Fibroblast of skin of right quadriceps (primary cell): ENCODE results near the gene TREH.

Experiments used
- DNase-seq: peaks from one replicate; pipeline ENCODE4 v3.0.0-alpha.2; 2013

TREH gene

DNA sequence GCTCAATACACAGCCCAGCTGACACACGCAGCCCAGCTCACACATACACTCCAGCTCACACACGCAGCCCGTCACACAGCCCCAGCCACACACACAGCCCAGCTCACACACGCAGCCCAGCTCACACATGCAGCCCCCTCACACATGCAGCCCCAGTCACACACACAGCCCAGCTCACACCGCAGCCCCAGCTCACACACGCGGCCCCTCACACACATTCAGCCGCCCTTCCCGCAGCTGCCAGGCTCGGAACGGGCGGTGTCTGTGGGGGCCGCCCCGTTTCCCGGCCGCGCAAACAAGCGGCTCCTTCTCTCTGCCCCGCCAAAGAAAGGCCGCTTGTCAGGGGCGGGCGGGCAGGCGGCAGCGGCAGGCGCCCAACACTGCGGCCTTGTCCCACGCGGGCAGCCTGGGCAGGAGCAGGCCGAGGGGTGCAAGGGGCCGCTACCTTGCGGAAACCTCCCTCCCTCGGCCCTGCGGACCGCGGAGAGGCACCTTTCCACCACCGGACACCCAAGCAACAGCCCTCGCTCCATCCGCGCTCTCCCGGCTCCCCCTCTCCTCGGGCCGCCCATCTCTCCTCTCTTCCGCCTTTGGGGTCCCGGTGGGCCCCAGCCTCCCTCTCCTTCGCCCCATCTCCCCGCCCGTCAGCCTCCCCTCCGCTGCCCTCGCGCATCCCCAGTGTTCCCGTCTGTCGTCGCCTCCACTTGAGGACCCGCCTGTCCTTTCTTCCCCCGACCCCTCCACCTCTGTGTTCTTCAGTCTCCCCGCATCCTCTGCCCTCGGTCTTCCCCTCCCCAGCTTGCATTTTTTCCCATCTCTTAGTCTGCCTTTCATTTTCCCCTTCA, 69.8 kb downstream of the TREH start:
- peak; percentile 28 for DNase-seq

DNA sequence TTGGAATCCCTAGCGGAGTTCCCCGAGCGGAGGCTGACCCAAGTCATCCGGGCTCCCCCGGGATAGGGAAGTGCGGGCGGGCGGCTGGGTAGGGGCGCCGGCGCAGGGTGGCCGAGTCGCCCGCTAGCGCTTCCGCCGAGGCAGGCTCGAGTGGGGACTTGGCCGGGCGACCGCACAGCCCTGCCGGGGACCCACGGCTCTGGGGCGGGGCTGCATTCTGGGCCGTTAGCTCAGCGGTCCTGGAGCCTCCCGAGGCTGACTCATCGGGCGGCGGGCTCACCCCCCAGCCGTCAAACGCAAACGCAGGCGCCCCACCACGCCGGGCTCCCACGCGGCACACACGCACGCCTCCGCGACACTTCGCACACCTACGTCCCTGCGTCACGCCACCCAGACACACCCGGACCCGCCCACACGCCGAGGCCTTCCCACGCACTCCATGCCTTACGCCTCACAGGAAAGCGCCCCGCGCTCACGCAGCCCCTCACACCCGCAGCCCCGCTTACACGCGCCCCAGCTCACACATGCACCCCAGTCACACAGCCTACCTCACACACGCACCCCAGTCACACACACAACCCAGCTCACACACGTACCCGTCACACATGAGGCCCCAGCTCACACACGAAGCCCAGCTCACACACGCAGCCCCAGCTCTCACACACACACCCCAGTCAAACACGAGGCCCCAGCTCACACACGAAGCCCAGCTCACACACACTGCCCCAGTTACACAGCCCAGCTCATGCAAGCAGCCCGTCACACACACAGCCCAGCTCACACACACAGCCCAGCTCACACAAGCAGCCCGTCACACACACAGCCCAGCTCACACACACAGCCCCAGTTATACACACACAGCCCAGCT, 70.9 kb downstream of the TREH start:
- peak; percentile 78 for DNase-seq

DNA sequence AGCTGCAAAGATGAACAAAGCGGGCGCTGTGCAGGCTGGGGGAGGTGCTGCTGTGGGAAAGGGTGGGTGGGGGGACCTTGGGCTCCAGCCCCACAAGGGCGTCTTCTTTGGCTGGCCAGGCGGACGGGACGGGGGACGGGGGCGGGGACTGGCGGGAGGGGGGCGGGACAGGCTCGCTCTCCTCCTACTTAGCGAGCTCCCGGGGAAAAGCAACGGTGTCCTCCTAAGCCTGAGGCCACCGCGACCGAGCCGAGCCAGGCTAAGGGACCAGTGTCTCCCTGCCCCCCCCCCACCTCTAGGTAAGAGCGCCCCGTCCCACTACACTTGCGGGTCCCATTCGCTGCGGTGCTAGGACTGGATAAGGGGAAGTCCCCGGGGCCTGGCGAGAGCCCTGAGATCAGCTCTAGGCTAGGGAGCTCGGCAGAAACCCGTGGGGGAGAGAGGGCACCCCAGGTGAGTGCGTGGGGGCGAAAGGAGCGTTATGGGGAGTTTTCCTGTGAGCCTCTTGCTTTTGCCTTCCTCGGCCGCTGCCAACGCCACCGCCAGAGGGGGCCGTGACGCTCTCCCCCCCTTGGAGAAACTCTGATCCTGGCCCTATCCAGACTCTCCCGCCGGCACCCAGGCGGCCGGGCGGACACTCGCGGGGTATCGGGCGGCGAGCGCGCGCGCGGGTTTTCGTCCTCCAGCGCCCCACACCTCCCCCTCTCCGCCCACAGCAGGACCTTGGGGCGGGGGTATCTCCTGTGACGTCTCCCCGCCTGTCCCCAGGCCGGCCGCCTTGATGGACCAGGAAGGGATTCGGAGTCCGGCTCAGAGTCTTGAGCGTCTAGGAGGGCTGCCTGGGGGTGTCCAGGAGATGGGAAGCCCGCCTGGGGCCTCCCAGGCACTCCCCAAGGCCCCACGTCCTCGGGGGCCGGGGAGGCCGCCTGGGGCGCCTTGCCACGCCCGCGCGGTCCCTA, 71.8 kb downstream of the TREH start, which contains the start of gene PHLDB1:
TSS of gene PHLDB1 (plus strand) at position 215 of the 959 bp plus-strand sequence. CDS start 6,222 bp downstream, outside the sequence.
- DNase-seq, result peak; percentile 71
